Measurements from ENCODE around the gene CD9.

CD9 gene

DNA sequence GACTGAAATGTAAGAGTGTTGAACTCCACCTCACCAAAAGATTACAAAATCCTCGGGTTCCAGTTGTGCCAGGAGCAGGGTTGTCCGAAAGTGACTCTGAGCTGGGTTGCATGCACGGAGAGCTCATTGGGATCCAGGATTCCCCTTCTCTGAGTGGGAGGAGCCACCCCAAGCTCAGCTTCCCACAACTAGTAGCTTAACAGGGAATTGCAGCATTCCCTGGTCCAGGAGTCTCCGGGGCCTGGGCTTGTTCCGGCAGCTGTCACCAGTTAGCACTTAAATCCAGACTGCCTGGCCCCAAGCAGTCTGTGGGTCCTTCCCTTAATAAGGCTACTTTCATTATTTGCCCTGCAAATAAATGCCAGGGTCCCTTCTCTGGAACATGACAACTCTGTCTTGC, 50.1 kb downstream of the CD9 start:
- no peak for DNase-seq

DNA sequence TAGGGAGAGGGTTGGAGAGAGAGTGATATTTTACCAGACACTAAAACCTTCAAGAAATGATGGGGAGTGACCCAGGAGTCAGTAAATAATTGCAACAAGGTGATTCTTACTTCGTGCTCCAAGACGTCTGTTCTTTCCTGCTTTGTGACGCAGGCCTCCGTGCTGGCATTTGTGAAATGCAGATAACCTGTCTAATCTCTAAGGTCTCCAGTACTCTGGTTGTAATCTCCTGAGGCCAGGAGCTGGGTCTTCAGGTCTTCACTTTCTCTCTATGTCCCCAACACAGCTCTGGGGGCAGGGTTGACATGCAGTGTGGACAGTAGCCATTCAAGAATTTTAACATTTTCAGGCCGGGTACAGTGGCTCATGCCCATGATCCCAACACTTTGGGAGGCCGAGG, 53.1 kb downstream of the CD9 start:
- DNase-seq = no peak

DNA sequence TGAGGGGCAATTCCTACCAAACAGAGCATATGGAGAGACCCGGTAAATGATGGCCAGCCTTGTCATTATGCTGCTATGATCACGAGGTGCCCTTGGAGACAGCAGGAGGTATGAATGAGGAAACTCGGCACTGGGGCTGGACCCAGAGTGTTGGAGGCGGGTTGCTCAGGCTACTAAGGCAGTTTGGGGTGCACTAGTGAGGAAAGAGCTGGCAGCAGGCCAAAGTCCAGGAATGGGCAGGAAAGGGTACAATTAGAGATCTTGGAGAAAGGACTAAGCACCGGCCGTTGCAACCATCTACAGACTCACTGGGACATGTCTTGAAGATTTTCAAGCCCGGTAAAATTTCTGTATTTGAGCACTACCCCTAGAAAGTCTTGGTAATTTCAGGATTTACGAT, 54.3 kb downstream of the CD9 start:
- DNase-seq = no peak

DNA sequence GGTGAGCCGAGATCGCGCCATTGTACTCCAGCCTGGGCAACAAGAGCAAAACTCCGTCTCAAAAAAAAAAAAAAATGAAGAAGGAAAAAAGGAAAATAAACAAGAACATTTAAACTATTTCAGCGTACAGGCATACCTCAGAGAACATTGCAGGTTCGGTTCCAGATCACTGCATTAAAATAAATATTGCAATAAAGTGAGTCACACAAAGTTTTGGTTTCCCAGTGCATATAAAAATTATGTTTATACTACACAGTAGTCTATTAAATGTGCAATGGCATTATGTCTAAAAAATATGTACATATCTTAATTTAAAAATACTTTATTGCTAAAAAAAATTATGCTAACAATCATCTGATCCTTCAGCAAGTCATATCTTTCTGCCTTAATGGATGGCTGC, 56.8 kb downstream of the CD9 start:
- no peak for DNase-seq

DNA sequence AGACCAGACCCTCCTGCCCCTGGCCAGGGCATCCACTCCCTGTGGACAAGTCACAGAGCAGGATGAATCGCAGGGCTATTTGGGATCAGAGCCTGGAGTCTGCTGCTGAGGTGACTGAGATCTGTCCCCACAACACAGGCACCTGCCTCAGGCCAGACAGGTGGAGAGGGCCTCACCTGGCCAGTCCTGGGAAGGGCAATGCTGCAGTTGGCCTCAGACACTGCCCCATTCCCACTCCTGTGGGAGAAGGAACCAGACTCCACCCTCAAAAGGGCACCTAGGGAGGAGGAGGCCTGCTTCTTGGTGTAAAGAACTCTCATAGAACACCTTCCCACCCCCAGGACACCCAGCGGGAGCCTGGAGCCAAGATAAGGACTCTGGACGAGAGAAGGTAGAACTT, 62.0 kb downstream of the CD9 start:
- DNase-seq = peak; percentile 81

DNA sequence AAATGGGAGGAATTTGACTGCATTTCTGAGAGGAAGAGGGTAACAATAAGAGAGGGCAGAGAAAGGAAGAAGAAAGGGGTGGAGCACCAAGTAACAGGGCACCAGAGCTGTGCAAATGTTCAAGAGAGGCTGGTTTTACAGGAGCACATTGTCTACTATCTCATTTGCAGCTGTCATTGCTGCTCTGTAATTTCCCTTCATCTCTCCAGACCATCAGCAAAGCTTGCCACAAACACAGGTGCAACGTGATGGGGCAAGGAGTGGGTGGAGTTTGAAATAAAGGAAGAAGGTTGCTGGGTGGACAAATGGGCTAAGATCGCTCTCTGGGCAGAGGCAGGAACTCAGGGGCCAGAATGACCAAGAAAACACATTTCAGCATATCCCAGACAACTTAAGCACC, 62.4 kb downstream of the CD9 start:
- peak; percentile 76 for DNase-seq

DNA sequence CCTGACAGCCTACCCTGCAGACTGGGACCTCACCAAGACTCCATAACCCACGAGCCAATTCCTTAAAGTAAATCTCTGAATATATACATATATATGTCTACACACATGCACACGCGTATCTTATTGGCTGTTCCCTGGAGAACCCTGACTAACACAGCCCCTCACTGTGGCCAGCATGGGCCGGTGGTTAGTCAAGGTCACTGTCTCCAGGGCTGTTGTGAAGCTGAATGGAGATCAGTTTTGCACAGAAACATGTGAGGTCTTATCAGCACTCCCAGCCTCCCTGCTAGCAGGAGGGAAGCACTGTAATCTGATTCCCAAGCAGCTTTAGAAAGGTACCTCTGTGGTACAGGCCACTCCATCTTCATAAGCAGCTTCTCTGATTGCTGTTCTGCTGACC, 63.7 kb downstream of the CD9 start:
- peak; percentile 83 for DNase-seq

DNA sequence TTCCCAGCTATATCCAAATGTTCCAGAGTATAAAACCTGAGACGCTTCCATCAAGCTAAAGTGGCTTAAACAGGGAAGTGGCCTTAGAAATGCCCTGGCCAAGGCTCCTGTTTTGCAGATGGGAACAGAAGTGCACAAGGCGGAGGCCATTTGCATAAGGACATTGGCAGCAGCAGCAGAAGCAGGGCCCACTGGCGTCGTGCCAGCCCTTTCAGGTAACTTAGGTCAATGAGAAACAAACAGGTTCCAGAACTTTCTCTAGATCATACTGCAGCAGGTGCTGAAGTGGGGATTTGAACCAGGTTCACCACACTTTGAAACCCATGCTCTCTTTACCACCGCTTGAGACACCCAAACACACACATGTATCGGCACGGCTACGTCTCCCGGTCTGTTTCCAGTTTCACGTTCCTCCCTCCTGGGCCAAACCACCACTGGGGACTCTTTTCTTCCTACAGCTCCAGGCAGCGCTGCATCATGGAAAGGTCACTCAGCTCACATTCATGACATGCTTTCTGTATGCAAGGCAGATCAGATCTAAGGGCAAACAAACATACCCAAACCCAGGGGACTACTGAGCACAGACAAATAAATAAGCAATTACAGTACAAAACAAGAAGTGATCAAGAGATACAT, 64.3 kb downstream of the CD9 start:
- peak; percentile 83 for DNase-seq

DNA sequence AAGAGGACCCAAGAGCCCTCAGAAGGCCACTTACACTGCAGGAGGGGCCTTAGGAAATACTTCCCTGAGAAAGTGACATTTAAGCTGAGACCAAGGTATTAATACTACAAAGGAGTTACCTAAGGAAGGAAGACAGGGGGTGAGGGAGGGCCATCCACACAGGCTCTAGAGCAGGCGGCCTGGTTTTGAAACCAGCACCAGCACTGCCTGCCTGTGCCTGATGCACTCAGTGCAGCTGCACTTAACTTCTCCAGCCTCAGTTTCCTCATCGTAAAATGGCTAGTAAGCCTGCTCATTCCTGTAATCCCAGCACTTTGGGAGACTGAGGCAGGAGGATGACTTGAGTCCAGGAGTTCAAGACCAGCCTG, 64.8 kb downstream of the CD9 start:
- DNase-seq = no peak

DNA sequence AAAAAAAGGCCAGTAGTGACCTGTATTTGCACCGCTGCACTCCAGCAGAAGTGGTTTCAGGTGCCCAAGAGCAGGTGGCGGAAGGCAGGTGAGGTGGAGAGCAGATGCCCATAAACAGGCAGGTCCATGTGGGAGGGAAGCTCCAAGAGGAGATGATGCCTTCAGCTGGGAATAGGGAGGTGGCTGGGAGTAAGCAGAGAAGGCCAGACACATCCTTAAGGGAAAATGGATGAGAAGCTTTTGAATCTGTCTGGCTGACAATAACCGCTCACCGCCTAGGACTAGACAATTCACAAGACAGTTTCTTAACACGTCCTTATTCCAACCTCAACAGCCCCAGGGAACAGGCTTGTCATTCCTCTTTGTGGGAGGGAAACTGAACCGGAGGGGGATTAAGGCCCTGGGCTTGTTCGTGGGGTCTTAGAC, 66.4 kb downstream of the CD9 start:
- DNase-seq = peak; percentile 100

DNA sequence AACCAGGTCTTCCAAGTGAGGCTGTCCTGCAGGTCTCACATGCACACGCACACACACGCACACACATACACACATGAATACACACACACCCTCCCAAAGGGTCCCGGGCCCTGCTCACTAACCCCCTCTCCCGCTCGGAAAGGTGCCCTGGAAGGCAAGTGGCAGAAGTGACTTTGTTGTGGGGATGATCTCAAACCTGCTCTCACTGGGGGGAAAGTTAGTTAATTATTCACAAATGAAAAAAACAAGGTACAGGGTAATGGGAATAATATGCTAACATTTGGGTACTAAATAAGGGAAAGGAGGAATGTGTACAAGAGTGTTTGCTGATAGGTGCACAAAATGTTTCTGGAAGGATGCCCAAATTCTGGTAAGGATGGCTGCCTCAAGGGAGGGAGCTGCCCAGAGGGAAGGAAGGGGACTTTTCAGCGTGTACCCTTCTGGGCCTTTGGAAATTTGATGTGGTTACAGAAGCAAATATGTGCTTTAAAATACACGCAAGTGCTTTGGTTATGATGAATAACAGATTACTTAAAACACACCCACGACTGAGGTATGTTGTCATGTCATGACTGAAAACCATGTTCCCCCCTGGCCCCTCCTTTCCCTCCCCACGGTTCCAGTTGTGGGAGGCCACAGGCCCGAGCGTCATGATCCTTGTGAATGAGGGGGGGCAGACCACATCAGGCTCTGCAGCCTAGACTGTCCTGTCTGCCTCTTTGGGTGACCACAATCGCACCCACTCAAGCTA, 66.9 kb downstream of the CD9 start:
- peak; percentile 96 for DNase-seq

DNA sequence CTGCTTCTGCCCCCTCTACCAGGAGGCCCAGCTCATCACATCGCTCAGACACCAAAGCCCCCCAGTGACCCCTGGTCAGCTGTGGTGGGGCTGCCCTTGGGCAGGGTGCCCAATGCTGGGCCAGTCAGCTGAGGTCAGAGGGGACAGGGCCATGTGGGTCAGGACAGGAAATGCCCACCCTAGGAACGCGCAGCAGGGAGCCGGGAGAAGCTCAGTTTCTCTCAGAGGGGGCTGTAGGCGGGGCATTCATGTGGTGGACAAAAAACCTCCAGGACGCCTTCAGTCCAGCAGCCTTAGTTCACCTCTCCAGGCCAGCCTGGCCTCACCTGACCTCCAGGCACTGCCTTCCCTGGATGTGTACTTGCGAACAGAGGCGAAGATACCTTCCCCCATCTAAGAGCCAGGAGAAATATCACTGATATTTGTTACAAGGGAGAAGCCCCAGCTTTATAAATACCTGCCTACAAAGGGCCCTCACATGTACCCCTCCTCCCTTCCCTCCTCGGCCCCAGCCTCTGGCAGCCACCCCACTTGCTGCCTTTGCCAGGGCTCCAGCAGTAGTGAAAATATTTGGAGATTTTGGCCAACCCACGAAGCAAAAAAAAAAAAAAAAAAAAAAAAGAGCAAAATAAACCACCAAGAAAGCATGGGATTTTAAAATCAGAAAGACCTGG, 68.4 kb downstream of the CD9 start:
- DNase-seq = no peak

DNA sequence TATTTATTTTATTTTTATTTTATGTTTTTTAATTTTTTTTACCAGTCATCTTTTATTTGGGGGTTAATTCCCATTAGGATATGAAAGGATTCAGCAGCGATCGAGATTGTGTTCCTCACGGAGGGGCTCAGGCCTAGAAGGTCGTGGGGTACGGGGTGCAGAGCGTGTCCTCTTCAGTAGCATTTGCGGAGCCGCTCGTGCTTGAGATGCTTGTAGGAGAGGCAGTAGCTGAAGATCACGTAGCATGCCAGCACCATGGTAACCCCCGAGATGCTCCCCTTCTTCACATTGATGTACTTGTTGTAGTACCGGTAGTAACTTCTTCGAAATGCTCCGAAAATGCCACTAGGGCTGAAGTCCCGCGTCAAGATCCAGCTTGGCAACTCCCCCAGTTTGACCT, 69.8 kb downstream of the CD9 start:
- no peak for DNase-seq

DNA sequence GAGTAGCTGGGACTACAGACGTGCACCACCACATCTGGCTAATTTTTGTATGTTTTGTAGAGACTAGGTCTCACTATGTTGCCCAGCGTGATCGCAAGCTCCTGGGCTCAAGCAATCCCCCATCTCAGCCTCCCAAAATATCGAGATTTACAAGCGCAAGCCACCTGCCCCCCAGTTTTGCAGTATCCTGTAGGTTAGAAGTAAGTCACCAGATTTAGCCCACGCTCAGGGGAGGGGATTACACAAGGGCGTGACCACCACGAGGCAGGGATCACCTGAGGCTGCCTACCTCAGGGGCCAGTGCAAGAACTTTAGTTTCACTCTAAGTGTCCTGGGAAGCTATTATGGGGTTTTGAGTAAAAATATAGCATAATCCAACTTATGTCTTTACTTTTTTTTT, 71.1 kb downstream of the CD9 start:
- no peak for DNase-seq

DNA sequence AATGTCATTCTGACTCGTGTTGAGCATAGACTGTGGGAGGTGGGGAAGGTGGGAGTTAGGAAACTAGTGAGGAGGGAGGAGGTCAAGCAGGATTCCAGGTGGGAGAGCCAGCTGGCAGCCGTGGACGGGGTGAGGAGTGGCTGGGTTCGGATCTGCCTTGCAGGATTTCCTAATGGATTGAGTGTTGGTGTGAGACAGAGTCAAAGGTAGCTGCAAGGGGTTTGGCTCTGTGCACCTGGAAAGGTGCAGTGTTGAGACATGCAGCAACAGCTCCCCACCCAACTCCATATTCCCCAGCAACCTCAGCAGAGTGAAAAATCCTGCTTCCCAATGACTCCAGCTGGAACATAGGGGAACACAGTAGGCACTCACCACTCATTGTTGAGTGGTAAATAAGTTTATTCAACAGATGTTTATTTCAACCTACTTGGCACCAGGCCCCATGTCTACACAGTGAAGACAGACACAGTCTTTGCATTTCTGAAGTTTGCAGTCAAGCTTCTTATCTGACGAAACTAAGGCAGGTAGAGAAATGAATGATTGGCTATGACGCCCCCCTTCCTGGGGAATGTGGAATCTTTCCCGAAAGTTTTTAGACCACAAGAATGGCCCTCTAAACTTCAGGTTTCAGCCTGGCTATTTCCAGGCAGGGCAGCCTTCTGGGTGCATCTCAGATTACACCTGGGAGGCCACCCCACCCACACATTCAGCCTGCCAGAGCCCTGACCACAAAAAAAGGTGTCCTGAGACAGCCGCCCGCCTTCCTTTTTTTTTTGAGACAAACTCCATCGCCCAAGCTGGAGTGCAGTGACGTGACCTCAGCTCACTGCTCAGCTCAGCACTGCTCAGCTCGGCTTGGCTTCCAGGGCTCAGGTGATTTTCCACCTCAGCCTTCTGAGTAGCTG, 72.4 kb downstream of the CD9 start:
- peak; percentile 51 for DNase-seq

DNA sequence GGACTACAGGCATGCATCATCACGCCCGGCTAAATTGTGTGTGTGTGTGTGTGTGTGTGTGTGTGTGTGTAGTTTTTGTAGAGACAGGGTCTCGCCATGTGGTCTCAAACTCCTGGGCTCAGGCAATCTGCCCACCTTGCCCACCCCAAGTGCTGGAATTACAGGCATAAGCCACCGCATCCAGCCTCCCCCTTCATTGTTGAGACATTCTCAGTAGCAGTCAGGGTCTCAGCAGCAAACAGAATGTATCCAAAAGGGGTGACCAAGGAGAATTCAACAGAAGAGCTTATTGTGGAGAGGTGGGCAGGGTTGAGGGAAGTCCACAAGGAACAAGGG, 73.0 kb downstream of the CD9 start:
- DNase-seq = no peak

DNA sequence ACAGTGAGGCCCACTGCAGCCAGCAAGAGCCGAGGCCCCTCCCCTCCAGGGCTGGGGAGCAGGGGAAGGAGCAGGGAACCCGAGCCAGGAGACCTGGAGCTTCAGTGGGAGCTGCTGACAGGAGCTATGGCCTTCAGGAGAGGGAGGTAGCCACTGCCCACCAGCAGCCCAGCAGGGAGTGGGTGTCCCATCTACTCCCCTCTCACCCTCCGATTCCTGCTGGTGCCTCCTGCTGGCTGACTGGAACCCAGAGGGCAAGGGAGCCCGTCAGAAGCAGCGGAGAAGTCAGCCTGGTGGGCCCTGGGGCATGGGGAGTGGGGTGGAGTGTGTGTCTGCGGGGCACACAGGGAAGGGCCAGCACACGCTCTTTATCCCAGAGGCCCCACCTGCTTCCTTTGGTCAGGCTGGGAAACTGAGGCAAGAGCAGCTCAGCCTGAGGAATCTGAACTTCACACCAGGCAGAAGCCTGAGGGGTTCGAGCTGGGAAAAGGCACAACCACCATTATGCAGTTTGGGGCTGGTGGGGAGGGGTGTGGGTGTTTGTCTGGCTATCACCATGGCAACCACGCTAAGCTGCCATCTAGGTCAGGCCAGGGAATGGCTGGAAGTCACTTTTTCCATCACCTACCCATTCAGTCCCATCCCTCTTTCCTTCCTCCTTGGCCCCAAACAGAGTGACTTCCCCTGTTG, 73.5 kb downstream of the CD9 start:
- DNase-seq = peak; percentile 49

DNA sequence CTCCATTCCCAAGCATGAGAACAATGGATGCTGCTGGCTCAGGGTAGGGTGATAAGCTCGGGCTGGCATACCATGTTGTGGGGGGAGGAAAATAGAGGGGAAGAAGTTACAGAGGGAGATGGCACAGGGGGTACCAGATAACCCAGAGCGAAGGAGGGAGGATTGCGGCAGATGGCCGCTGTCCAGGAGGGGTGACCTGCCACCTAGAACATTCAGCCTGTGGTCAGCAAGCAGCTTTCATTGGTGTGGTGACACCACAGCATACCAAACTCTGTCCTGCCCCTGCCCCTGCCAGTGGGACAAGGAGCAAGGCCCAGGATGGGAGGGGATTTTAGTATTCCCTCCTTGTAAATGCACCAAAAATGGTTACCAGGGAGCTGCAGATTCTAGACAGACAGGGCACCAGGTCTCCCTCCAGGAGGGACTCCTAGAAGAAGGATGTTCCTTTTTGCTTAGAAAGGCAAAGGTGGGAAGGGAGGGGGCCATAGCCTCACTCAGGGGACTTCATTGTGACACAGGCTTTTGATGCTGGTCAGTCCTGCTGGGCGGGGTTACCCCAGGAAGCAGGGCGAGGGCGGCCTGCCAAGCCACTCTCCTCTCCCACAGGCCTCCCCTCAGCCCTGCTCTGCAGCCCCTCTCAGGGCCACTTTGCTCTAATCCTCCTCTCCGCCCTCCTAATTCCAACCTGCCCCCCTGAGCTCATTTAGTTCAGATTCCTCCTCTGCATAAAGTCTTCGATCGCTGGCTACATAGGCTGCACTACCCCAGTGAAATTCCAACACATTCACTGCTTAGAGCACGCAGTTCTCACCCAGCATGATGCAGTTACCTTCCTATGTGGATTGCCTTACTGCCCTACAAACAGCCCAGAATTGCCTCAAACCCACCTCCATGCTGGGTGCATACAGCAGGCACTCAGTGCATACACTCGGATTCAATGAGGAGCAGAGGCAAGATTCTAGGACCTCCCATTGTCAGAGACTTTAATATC, 74.3 kb downstream of the CD9 start:
- no peak for DNase-seq

DNA sequence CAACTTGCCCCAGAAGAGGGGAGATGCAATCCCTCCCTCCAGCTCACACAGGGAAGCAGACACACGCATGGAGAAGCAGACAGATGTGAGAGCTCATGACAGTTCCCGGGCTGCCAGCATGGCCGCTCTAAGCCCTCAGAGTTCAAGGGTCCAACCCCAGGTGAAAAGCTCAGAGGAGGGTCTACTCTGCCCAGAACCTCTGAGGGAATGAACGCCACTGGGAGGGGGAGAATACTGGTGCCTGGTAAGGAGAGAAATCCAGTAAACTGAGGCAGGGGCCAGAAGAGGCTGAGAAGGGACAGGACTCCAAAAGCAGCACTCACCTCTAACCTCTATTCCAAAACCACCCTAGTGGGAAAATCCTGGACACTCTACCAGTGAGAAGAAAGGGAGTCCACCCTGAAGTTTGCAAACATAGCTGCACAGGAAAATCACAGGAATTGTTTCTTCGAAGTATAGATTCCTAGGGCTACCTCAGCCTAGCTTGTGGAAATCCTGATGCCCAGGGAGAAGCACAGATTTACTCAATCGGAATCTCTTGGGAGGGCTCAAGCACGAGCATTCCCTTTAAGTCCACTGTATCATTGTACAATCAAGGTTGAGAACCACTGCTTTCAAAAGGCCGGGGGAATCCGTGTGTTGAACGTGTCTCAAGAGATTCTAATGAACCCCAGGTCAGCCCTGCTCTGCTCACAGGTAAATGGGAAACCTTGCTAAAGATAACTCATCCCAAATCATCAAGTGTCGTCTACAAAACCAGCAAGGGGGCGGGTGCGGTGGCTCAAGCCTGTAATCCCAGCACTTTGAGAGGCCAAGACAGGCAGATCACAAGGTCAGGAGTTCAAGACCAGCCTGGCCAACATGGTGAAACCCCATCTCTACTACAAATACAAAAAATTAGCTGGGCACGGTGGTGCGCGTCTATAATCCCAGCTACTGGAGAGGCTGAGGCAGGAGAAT, 76.0 kb downstream of the CD9 start:
- peak; percentile 38 for DNase-seq

DNA sequence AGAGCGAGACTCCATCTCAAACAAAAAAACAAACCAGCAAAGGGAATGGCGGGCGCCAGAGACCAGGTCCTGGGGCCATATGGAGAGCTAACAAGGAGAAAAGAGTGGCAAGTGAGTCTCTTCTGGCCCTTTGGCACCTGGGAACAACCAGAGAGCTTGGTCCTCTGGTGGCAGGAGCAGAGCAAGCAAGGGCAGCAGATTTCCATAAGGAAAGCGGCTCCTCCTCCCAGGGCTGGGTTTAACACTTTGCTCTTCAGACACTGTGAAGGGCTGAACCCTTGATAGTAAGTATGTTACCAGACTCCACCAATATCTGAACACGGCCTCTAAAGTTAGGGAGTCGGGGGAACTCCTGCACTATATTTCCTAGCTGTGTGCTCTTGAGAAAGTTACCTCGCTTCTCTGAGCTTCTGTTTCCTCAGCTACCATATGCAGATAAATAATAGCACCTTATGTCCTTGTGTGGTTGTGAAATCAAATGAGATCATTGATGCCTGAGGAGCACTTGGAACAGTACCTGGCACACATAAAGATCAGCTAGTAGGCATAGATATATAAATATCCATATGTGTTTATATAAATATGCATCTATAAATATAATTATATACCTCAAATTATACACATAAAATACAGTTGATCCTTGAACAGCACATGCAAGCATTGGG, 76.9 kb downstream of the CD9 start:
- DNase-seq = peak; percentile 76

Data from DMS53 (cell line).